H1 (cell line): ENCODE data around the gene CD59. TPM values are rescaled to one million over a fixed set of nuclear protein-coding genes. Genes with fewer than 3 reads are reported as not detected.

Experiments used
- CHD7 ChIP-seq: fragments of 300-600 bp; sonication (generic); IDR thresholded peaks from 2 replicates; pipeline ENCODE4 v1.7.1; 2012; ENCODE audit warnings: low read length, moderate library complexity, mild to moderate bottlenecking, inconsistent platforms; ENCODE audit not compliant: insufficient replicate concordance
- CTCF ChIP-seq, 3 experiments: IDR thresholded peaks; 1 replicate in 2 of 3; 2 replicates in 1 of 3; pipeline versions ENCODE4 v1.5.1 to v1.6.1; 2011; ENCODE audit warnings: low read length in 3 of 3, mild to moderate bottlenecking in 3 of 3, inconsistent platforms in 2 of 3, low read depth in 1 of 3, moderate library complexity in 1 of 3; ENCODE audit not compliant: insufficient read depth in 1 of 3; ENCODE audit errors: control extremely low read depth in 1 of 3
- GABPA ChIP-seq: IDR thresholded peaks from 2 replicates; pipeline ENCODE4 v1.6.1; 2011; ENCODE audit warnings: mild to moderate bottlenecking, low read length, moderate library complexity, borderline replicate concordance; ENCODE audit not compliant: insufficient read depth
- HDAC6 ChIP-seq: IDR thresholded peaks from one replicate; pipeline ENCODE4 v1.7.1; 2012; ENCODE audit warnings: low read depth, mild to moderate bottlenecking, inconsistent platforms, low read length, moderate library complexity
- polyA plus RNA-seq, 7 experiments: library from polyadenylated mRNA; depleted of rRNA in 3 of 7; stranded (reverse) in 5 of 7; unstranded in 2 of 7; fragments of >200 nt in 5 of 7; fragments of 200-250 nt in 2 of 7; gene quantifications; 1 replicate in 5 of 7; 2 replicates in 1 of 7; 4 replicates in 1 of 7; pipeline versions ENCODE4 v1.2.1 to v1.2.3, GENCODE V29; 2011 to 2013; ENCODE audit warnings: missing spikeins in 2 of 7, mixed read lengths in 2 of 7
- total RNA-seq: library from RNA; stranded (reverse); fragmentation: NEBNext Ultra II Directional; extraction: Animal tissue kit (Norgen Biotek cat#: 25700); gene quantifications from 2 replicates; pipeline ENCODE4 v1.2.1, GENCODE V29; 2021
- TF ChIP-seq, protein P1 (sequence below): IDR thresholded peaks from 2 replicates; pipeline ENCODE4 v1.6.1; 2012; ENCODE audit warnings: inconsistent platforms

CD59 gene
- total and polyA plus RNA-seq, 2 of the 8 experiments (the other 6 are each of a cell fraction or from before 2014, with no cell fraction given): 63.1 to 90.3 TPM

DNA sequence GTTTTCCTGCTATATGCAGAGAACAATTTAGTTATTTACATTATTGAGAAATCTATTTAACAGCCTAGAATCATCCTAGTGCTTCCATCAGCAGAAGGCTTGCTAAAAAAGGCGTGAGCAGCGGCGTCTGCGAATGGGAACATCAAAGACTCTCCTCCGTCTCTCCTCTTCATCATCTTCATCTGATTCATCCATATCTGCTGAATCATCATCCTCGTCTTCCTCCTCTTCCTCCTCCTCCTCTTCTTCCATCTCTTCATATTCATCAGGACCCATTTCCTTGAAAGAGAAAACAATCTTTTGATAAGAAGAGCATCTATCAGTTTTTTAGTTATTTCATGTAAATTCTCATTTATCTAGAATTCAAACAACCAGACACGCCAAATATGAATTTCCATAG, 5.6 kb upstream of the CD59 start (continued):
- no peak for TF ChIP-seq CTCF (IDR thresholded peaks at IDR 0.05; ENCODE audit: control extremely low read depth in 1 of 3, insufficient read depth in 1 of 3, low read depth in 1 of 3, low read length in 3 of 3)
- no peak for TF ChIP-seq CHD7
- TF ChIP-seq, protein P1, sequence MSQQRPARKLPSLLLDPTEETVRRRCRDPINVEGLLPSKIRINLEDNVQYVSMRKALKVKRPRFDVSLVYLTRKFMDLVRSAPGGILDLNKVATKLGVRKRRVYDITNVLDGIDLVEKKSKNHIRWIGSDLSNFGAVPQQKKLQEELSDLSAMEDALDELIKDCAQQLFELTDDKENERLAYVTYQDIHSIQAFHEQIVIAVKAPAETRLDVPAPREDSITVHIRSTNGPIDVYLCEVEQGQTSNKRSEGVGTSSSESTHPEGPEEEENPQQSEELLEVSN: no peak
- no peak for TF ChIP-seq HDAC6
- TF ChIP-seq GABPA: no peak
